ENCODE results near the gene FARS2.

GRCh38 chr6:5282191-5282623, 20.9 kb downstream of the FARS2 start:
- TF ChIP-seq, protein P1, sequence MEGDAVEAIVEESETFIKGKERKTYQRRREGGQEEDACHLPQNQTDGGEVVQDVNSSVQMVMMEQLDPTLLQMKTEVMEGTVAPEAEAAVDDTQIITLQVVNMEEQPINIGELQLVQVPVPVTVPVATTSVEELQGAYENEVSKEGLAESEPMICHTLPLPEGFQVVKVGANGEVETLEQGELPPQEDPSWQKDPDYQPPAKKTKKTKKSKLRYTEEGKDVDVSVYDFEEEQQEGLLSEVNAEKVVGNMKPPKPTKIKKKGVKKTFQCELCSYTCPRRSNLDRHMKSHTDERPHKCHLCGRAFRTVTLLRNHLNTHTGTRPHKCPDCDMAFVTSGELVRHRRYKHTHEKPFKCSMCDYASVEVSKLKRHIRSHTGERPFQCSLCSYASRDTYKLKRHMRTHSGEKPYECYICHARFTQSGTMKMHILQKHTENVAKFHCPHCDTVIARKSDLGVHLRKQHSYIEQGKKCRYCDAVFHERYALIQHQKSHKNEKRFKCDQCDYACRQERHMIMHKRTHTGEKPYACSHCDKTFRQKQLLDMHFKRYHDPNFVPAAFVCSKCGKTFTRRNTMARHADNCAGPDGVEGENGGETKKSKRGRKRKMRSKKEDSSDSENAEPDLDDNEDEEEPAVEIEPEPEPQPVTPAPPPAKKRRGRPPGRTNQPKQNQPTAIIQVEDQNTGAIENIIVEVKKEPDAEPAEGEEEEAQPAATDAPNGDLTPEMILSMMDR (IDR thresholded peaks at IDR 0.05) = no peak
- TF ChIP-seq SMC3 (IDR thresholded peaks at IDR 0.05; ENCODE audit: low read depth, low read length) (no peak), YY1 (IDR thresholded peaks at IDR 0.05; ENCODE audit: low read depth) (no peak), EZH2phosphoT487 (IDR thresholded peaks at IDR 0.05; ENCODE audit: borderline replicate concordance, low read depth) (no peak), GATA2 (CRISPR knock-in tag; IDR thresholded peaks at IDR 0.05) (no peak), RXRA (IDR thresholded peaks at IDR 0.05; ENCODE audit: borderline replicate concordance, low read depth) (no peak), TAF1 (IDR thresholded peaks at IDR 0.05; ENCODE audit: borderline replicate concordance, low read depth, low read length) (no peak), USF1 (IDR thresholded peaks at IDR 0.05; ENCODE audit: borderline replicate concordance, low read depth) (no peak), RAD21 (IDR thresholded peaks at IDR 0.05; ENCODE audit: low read length) (no peak), MEF2A (IDR thresholded peaks at IDR 0.05; ENCODE audit: borderline replicate concordance, low read depth) (no peak), USF2 (IDR thresholded peaks at IDR 0.05; ENCODE audit: borderline replicate concordance, low read depth, low read length) (no peak), GABPA (IDR thresholded peaks at IDR 0.05; ENCODE audit: low read depth) (no peak)
- TF ChIP-seq, protein P2, sequence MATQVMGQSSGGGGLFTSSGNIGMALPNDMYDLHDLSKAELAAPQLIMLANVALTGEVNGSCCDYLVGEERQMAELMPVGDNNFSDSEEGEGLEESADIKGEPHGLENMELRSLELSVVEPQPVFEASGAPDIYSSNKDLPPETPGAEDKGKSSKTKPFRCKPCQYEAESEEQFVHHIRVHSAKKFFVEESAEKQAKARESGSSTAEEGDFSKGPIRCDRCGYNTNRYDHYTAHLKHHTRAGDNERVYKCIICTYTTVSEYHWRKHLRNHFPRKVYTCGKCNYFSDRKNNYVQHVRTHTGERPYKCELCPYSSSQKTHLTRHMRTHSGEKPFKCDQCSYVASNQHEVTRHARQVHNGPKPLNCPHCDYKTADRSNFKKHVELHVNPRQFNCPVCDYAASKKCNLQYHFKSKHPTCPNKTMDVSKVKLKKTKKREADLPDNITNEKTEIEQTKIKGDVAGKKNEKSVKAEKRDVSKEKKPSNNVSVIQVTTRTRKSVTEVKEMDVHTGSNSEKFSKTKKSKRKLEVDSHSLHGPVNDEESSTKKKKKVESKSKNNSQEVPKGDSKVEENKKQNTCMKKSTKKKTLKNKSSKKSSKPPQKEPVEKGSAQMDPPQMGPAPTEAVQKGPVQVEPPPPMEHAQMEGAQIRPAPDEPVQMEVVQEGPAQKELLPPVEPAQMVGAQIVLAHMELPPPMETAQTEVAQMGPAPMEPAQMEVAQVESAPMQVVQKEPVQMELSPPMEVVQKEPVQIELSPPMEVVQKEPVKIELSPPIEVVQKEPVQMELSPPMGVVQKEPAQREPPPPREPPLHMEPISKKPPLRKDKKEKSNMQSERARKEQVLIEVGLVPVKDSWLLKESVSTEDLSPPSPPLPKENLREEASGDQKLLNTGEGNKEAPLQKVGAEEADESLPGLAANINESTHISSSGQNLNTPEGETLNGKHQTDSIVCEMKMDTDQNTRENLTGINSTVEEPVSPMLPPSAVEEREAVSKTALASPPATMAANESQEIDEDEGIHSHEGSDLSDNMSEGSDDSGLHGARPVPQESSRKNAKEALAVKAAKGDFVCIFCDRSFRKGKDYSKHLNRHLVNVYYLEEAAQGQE (IDR thresholded peaks at IDR 0.05; ENCODE audit: low read depth, low read length) = no peak
- TF ChIP-seq, protein P3, sequence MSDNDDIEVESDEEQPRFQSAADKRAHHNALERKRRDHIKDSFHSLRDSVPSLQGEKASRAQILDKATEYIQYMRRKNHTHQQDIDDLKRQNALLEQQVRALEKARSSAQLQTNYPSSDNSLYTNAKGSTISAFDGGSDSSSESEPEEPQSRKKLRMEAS (IDR thresholded peaks at IDR 0.05; ENCODE audit: low read depth) = no peak
